Uterus (tissue), 4 donors: ENCODE results near the gene ADARB1. TPM values are rescaled to one million over a fixed set of nuclear protein-coding genes. Genes with fewer than 3 reads are reported as not detected.

Experiments used
- DNase-seq, 2 donors: peaks; one replicate each; pipeline ENCODE4 v3.0.0-alpha.2; 2019 to 2020
- H3K27ac ChIP-seq, 2 donors: fragments of 200-600 bp; sonication (generic); 1 replicate in 1 of 2; 2 replicates in 1 of 2; pipeline ENCODE4 v1.5.1; 2016 to 2018
- H3K27me3 ChIP-seq, 2 donors: fragments of 200-600 bp; sonication (generic); one replicate each; pipeline ENCODE4 v1.5.1; 2018 to 2019; ENCODE audit warnings: control low read depth in 1 of 2
- H3K36me3 ChIP-seq, 2 donors: fragments of 200-600 bp; sonication (generic); one replicate each; pipeline ENCODE4 v1.5.1; 2019; ENCODE audit warnings: control low read depth in 1 of 2
- H3K4me1 ChIP-seq, 2 donors: fragments of 200-600 bp; sonication (generic); one replicate each; pipeline ENCODE4 v1.5.1; 2018 to 2019; ENCODE audit warnings: control low read depth in 1 of 2
- H3K4me3 ChIP-seq, 2 donors: fragments of 200-600 bp; sonication (generic); 1 replicate in 1 of 2; 2 replicates in 1 of 2; pipeline ENCODE4 v1.5.1; 2018 to 2019; ENCODE audit warnings: mild to moderate bottlenecking in 1 of 2
- H3K9me3 ChIP-seq, 2 donors: fragments of 200-600 bp; sonication (generic); one replicate each; pipeline ENCODE4 v1.5.1; 2019; ENCODE audit warnings: control low read depth in 1 of 2
- CTCF ChIP-seq, 4 experiments: fragments of 200-600 bp in 2 of 4; fragments of 450-650 bp in 2 of 4; sonication (generic) in 2 of 4; IDR thresholded peaks; one replicate each; pipeline ENCODE4 v1.5.1; 2016 to 2019; ENCODE audit warnings: antibody characterized with exemption in 4 of 4, mild to moderate bottlenecking in 2 of 4, moderate library complexity in 1 of 4
- POLR2A ChIP-seq, 2 donors: fragments of 450-650 bp; IDR thresholded peaks; one replicate each; pipeline ENCODE4 v1.6.1; 2016; ENCODE audit warnings: antibody characterized with exemption in 2 of 2, mild to moderate bottlenecking in 1 of 2, moderate library complexity in 1 of 2
- intact Hi-C: fragments of 100-400 bp; cut with DNase I; formaldehyde crosslinking; loops from one replicate; pipeline ENCODE4 v1.15.1; 2023; ENCODE audit warnings: low total_unique reads
- total RNA-seq, 4 donors: library from RNA; depleted of rRNA in 3 of 4; stranded (reverse); fragments of >200 nt in 3 of 4; gene quantifications; one replicate each; pipeline versions ENCODE4 v1.1.0 to v1.2.4, GENCODE V29; 2014 to 2023
- donor health status: DM: yes; HTN: yes; CAD: no.

Gene ADARB1
- total RNA-seq, 4 donors from 2014 or later: 21.8 to 69.6 (median 43.3) TPM

DNA sequence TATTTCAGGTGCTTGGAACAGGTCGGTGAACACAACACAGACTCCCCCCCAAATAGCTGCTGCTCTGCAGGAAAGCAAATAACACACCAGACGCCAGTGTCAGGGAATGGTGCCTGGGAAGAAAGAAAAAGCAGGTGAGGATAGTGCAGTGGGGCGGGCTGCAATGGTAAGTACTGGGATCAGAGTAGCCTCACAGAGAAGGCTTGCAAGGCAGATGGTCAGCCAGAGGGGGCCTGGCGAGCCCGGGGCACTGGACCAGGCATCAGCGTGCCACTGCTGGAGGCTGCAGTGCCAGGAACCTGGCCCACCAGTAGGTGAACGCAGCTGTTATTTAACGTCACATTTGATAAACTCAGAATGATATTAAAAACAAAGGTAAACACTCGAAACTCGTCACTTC lies 153.4 kb downstream of the ADARB1 start:
- no peaks in the 10 kb centered on the region for H3K4me1 ChIP-seq
- no peak overlapping the region for H3K4me3 ChIP-seq
- no peaks in the 10 kb centered on the region for H3K9me3 ChIP-seq
- TF ChIP-seq CTCF (IDR thresholded peaks at IDR 0.05) (no peak), POLR2A (IDR thresholded peaks at IDR 0.05) (no peak)
- H3K27ac ChIP-seq: no peak overlapping the region
- intact Hi-C loops: no loop called here
- H3K27me3 ChIP-seq: no peaks in the 10 kb centered on the region
- no peak for DNase-seq
- no peaks in the 10 kb centered on the region for H3K36me3 ChIP-seq

GRCh38 chr21:45228171-45228641 lies 153.8 kb downstream of the ADARB1 start:
- intact Hi-C loops: no loop called here
- Histone ChIP-seq H3K27me3 (no peaks in the 10 kb centered on the region), H3K4me3 (no peak overlapping the region), H3K9me3 (no peaks in the 10 kb centered on the region), H3K27ac (no peak overlapping the region), H3K4me1 (no peaks in the 10 kb centered on the region), H3K36me3 (no peaks in the 10 kb centered on the region)
- no peak for TF ChIP-seq POLR2A (IDR thresholded peaks at IDR 0.05)
- no peak for TF ChIP-seq CTCF (IDR thresholded peaks at IDR 0.05)
- DNase-seq: peak in 1 of 2 donors; percentile 54

DNA sequence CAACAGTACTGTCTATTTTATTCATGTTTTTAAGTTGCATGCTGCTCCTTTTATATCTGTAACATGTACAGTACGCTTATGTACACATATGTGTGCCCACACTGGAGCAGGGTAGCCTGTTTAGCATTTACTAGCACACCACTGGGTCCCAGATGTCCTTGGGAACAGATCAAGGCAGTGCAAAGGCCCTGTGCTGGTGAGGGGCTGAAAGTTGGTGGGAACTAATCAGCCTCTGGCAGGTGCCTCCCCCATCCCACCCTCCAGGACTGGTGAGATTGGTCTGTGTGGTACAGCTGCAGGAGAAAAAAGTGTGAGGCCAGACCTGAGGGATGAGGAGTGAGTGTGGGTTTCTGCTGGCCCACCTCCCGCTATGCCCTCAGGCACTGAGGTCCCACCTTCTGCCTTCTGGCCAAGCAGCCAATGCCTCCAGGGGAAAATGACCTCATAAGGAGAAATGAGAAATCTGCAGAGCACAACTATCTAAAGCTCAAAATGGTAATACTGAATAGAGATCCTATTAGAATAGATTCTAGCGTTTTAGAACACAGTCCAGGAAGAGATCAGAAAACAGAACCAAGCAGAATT lies 154.4 kb downstream of the ADARB1 start:
- no peaks in the 10 kb centered on the region for H3K9me3 ChIP-seq
- no peaks in the 10 kb centered on the region for H3K4me1 ChIP-seq
- no peak overlapping the region for H3K4me3 ChIP-seq
- intact Hi-C loops: no loop called here
- DNase-seq: no peak
- no peaks in the 10 kb centered on the region for H3K27me3 ChIP-seq
- no peak overlapping the region for H3K27ac ChIP-seq
- no peaks in the 10 kb centered on the region for H3K36me3 ChIP-seq
- no peak for TF ChIP-seq POLR2A (IDR thresholded peaks at IDR 0.05)
- no peak for TF ChIP-seq CTCF (IDR thresholded peaks at IDR 0.05)

DNA sequence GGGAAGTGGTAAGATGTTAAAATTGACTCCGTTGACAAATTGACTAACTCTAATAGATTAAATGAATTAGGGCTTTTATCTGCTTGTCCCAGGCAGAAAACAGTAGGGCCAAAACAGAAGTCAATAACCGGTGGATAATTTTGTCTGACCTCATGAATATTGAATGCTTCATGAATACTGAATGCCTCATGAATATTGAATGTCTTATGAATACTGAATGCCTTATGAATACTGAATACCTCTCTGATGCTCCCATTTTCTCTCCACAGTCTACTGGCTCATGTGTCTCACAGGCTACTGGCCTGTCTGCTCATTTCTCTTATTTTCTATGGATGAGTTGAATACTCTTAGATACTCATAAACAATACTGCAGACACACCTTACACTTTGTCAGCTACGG lies 157.3 kb downstream of the ADARB1 start:
- no peaks in the 10 kb centered on the region for H3K36me3 ChIP-seq
- no peaks in the 10 kb centered on the region for H3K9me3 ChIP-seq
- H3K4me3 ChIP-seq: no peak overlapping the region
- H3K27ac ChIP-seq: no peak overlapping the region
- DNase-seq: no peak
- H3K27me3 ChIP-seq: no peaks in the 10 kb centered on the region
- TF ChIP-seq CTCF (IDR thresholded peaks at IDR 0.05): no peak
- TF ChIP-seq POLR2A (IDR thresholded peaks at IDR 0.05): no peak
- H3K4me1 ChIP-seq: no peaks in the 10 kb centered on the region
- intact Hi-C loops: no loop called here

DNA sequence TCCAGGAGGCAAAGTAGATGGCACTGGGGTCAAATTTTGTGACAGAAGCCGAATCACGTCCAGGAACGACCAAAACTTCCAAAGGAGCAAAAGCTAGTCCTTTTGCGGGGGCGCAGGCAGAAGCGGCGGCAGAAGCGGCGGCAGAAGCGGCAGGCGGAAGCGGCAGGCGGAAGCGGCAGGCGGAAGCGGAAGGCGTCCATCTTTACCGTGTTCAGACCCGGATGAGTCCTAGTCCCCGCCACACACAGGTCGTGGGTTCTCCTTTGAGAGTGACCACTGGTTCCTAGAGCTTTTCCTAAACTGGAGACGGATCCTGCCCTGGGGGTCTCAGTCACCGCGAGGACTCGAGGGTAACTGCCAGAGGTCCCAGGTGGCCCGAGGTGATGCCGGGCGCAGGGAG lies 159.7 kb downstream of the ADARB1 start:
- Histone ChIP-seq H3K27ac (no peak overlapping the region), H3K36me3 (no peaks in the 10 kb centered on the region), H3K27me3 (no peaks in the 10 kb centered on the region), H3K9me3 (no peaks in the 10 kb centered on the region), H3K4me3 (no peak overlapping the region), H3K4me1 (no peaks in the 10 kb centered on the region)
- no peak for TF ChIP-seq CTCF (IDR thresholded peaks at IDR 0.05)
- TF ChIP-seq POLR2A (IDR thresholded peaks at IDR 0.05): no peak
- DNase-seq: no peak
- intact Hi-C loops: no loop called here
